EL (cell line): ENCODE measurements around the gene KCNA3.
"Not testable (repeated sequence)": the region's sequence is repeated elsewhere in the genome, so short reads cannot be mapped to it uniquely, and the experiment has no call there.

Experiments
- DNase-seq: peaks from one replicate; pipeline ENCODE4 v3.0.0-alpha.2; 2016

The KCNA3 gene

DNA sequence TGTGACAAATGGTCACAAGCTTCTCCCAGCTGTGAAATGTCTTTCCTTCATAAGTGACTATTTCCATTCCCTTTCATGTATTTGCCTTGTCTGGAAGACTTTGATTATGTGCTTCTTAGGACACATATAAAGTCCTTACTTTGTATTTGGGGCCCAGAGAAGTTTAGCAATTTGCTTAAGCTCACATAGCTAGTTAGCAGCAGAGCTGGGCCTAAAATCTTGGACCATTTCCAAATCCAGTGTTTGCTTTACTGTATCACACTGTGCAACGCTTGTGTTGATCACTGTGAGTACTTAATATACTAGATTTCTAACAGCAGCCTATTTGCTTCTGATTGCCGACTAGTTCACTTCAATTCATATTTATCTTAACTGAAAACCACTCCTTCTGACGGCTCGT is 2.2 kb upstream of the KCNA3 start:
- no peak for DNase-seq

GRCh38 chr1:110675060-110675791 is 486 bp upstream of the KCNA3 start:
- no peak for DNase-seq

- DNase-seq = no peak
These were observed 869 bp downstream of the KCNA3 start for GRCh38 chr1:110673805-110674336.

DNA sequence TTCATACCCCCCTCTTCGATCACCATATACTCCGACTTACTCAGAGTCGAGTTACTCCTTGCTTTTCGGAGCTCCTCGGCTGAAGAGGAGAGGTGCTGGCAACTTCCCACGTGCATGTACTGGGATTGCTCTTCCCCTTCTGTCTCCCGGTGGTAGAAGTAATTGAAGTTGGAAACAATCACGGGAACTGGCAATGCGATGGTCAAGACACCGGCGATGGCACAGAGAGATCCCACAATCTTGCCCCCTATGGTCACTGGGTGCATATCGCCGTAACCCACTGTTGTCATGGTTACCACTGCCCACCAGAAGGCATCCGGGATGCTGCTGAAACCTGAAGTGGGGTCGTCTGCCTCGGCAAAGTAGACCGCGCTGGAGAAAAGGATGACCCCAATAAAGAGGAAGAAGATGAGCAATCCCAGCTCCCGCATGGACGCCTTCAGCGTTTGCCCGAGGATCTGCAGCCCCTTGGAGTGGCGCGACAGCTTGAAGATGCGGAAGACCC is 1.5 kb downstream of the KCNA3 start:
- no peak for DNase-seq

- DNase-seq = no peak
These were observed 2.0 kb downstream of the KCNA3 start for GRCh38 chr1:110672753-110673108.

DNA sequence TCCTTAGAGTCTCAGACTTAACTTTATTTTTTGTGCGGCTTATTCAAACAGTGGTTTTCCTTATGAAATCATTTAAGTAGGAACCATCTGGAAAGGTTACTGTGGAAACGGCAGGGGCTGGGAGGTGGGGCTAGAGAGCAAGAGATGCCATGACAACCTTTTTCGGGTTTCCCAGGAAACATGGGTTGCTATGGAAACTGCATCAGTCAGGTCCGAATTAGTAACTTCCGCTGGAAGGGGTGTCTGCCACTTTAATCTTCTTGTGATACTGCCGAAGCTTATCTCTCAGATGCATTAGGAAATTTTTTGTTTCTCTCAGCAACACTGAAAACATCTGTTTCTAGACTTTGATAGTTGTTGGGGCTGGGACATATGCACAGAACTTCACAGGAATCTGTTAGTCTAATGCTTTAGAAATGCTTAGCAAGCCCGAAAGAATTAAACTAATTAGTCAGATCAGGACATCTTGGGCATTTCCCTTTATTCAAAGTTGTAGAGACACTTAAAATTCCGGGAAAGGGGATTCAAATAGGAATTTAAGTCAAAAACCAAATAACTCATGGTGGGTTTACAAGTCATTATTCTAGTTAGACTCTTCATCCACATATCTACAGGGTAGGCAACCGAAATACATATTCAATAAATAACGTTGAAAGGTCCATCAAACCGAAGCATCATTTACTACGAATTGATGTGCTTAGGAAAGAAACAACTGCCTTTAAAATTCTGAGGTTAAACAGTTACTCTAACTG is 2.6 kb downstream of the KCNA3 start:
- DNase-seq = peak; percentile 3

- DNase-seq = no peak
These were observed 3.4 kb downstream of the KCNA3 start for GRCh38 chr1:110671361-110671760.

DNA sequence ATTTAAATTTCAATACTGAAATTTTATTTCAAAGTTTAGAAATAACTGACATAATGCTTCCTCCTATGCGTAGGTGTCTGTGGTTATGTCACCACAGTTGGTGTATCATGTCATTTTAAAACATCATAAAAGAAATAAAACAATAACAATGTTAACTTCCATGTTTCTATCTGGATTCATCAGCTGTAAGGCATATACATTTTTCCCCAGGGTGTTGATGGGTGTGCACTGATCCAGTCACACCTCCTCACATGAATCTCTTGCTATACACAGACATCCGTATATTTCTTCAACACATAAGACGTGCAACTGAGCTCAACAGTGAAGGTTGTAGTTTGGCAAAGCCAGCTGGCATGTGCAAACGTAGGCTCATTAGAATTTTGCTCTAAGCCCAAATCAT is 6.2 kb downstream of the KCNA3 start:
- no peak for DNase-seq

- no peak for DNase-seq
These were observed 7.0 kb downstream of the KCNA3 start for GRCh38 chr1:110667776-110668175.

GRCh38 chr1:110663241-110663640 is 11.5 kb downstream of the KCNA3 start:
- no peak for DNase-seq

- not testable (repeated sequence) for DNase-seq
These were observed 15.2 kb downstream of the KCNA3 start for GRCh38 chr1:110659559-110659958.

DNA sequence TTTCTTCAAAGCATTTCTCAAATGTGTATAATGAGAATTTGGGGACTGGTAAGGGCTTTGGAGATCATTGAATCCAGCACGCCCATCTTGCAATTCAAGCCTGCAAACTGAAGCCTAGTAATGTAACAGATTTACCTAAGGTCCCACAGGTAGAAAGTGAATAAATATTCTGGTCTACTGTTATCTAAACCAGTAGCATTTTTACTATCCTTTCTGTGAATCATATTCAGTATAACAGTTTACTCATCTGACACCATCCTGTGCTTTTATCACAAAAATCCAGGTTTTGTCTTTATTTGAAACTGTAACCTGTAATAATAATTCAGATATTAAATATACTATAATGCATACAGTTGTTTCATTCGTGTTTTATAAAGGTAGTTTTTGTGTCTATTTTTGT is 17.4 kb downstream of the KCNA3 start:
- no peak for DNase-seq

DNA sequence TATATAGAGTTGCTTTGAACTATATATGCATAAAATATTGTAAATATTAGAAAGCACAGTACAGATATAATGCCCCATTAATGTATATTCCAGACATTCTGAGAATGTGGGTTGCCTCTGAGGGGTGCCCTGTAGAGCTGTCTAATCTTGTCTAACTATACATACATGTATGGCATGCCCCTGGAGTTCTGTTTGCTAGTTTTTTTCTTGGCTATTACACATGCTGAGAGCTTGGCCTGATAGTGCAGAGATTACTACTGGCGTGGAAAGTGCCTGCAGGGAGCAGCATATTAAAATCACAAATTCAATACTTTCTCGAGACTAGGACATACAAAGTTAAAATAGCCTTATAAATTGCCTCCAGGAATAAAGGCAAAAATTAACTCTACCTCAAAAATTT is 24.1 kb downstream of the KCNA3 start:
- no peak for DNase-seq

- no peak for DNase-seq
These were observed 26.3 kb downstream of the KCNA3 start for GRCh38 chr1:110648417-110648816.

DNA sequence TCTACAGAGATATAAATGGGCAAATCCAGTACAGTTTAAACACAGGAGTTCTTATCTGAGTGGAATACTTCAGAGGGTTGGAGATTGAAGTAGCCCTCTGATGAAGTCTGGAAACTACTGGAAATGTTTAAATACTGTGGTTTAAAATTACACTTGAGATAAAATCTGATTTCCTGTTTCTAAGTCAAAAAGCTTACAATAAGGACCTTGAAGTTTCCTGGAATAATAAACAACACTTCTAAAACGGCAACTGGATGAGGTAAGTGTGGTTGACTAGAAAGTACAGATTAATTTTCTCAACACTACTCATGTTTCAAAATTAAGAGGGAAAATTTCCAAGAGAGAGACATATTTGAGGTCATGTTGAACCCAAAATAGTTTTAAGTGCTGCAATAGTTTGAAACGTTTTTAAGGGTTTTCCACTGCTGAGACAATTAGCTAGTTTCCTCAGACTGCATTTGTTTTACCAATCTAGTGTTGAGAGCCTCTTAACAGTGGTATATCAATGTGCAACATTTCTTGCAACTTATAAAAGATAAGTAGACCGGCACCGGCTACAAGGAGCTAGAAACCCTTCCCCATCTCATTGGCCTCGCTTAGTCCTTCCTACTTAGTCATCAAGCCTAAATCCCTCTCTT is 27.4 kb downstream of the KCNA3 start:
- DNase-seq = no peak

GRCh38 chr1:110645821-110646735 is 28.7 kb downstream of the KCNA3 start:
- DNase-seq = peak; percentile 56

GRCh38 chr1:110645211-110645610 is 29.5 kb downstream of the KCNA3 start:
- no peak for DNase-seq

DNA sequence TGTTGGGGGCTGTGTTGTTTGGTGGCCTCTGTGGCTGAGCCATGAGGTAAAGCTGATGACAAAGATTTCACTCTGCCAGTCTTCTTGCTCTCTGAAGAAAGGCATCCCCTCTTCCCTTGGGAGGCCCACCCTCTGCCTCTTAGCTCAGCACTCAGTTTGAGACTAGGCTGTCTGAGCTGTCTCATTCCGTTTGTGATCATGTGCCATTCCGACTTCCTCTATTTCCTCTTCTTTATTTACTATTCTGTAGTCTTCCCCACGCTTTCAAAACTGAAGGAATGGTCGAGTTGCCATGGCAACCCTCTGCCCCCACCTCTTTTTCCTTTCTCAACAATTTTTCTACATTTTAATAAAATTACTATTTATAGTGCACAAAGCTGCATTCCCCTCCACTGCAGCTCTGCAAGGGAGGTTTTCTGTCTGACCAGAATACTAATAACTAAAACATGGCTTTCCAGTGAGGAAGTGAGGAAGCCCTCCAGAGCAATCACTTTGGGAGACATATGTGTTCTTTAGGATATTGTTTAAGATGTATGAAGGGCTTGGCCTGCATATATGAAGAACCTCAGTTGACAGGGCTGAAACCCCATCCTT is 30.8 kb downstream of the KCNA3 start:
- DNase-seq = no peak

GRCh38 chr1:110639724-110640386 is 34.9 kb downstream of the KCNA3 start:
- no peak for DNase-seq

- no peak for DNase-seq
These were observed 36.2 kb downstream of the KCNA3 start for GRCh38 chr1:110638556-110638955.

GRCh38 chr1:110638058-110638457 is 36.7 kb downstream of the KCNA3 start:
- no peak for DNase-seq

DNA sequence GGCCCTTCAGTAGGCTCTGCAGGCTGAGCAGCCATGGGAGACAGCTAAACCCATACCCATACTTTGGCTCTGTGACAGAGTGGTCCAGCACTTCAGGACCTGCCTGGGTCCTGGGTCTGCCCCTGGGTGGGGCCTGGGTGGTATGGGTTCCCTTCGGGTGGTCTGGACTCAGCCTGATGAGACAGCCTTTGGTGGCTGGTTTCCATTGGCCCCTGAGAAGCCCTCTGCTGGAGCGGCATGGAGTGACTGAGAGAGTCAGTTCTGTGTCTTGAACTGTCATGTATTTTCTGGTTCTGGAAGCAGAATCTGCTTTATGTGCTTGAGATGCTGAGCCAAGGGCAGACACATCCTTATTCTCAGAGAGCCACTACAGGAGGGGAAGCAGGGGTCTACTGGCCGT is 37.3 kb downstream of the KCNA3 start:
- no peak for DNase-seq
